Progenitor cell of endocrine pancreas (in vitro differentiated cells): Measurements from ENCODE around the gene HPCA. TPM values are rescaled to one million over a fixed set of nuclear protein-coding genes. Genes with fewer than 3 reads are reported as not detected.

Experiments
- DNase-seq: peaks from one replicate; pipeline ENCODE4 v3.0.0; 2021; ENCODE audit warnings: low spot score; ENCODE audit not compliant: unreplicated experiment
- H3K27ac Mint-ChIP-seq: 2 replicates; pipeline ENCODE4 v1.8.0; 2021; ENCODE audit warnings: mild to moderate bottlenecking, moderate library complexity, mixed read lengths
- H3K27me3 Mint-ChIP-seq: 2 replicates; pipeline ENCODE4 v1.8.0; 2021; ENCODE audit warnings: mixed read lengths
- H3K36me3 Mint-ChIP-seq: 2 replicates; pipeline ENCODE4 v1.8.0; 2022; ENCODE audit warnings: mixed read lengths; ENCODE audit not compliant: insufficient read depth
- H3K4me1 Mint-ChIP-seq: 2 replicates; pipeline ENCODE4 v1.8.0; 2021; ENCODE audit warnings: low read depth, mixed read lengths
- H3K4me3 Mint-ChIP-seq: 2 replicates; pipeline ENCODE4 v1.8.0; 2021; ENCODE audit warnings: low read depth, mild to moderate bottlenecking, moderate library complexity, mixed read lengths
- H3K9me3 Mint-ChIP-seq: 2 replicates; pipeline ENCODE4 v1.8.0; 2021; ENCODE audit warnings: low read depth, mixed read lengths
- CTCF ChIP-seq: fragments of 200-600 bp; sonication (generic); IDR thresholded peaks from one replicate; pipeline ENCODE4 v1.5.0; 2021; ENCODE audit warnings: antibody characterized with exemption, mild to moderate bottlenecking; ENCODE audit not compliant: unreplicated experiment
- total RNA-seq: library from RNA; stranded (reverse); gene quantifications from 2 replicates; pipeline ENCODE4 v1.2.1, GENCODE V29; 2021

HPCA gene
- total RNA-seq, 1 donor from 2014 or later = 0.96 TPM

GRCh38 chr1:32859915-32860314 is 26.4 kb upstream of the HPCA start:
- peaks cover 5% of the 10 kb centered on the region for H3K4me1 Mint-ChIP-seq
- no peaks in the 10 kb centered on the region for H3K27me3 Mint-ChIP-seq
- no peaks in the 10 kb centered on the region for H3K9me3 Mint-ChIP-seq
- H3K27ac Mint-ChIP-seq = no peak overlapping the region
- peaks cover 14% of the 10 kb centered on the region for H3K36me3 Mint-ChIP-seq
- TF ChIP-seq CTCF = no peak
- no peak for DNase-seq
- H3K4me3 Mint-ChIP-seq = no peak overlapping the region

- Mint-ChIP-seq H3K4me1 (no peaks in the 10 kb centered on the region), H3K9me3 (no peaks in the 10 kb centered on the region), H3K4me3 (no peak overlapping the region), H3K36me3 (peaks cover 14% of the 10 kb centered on the region), H3K27ac (no peak overlapping the region), H3K27me3 (no peaks in the 10 kb centered on the region)
- no peak for TF ChIP-seq CTCF
- no peak for DNase-seq
Measured at GRCh38 chr1:32860566-32860965, 25.7 kb upstream of the HPCA start.

GRCh38 chr1:32861904-32862695 is 24.2 kb upstream of the HPCA start:
- Mint-ChIP-seq H3K27me3 (peaks cover 3% of the 10 kb centered on the region), H3K4me3 (no peak overlapping the region), H3K27ac (no peak overlapping the region), H3K36me3 (peaks cover 11% of the 10 kb centered on the region), H3K9me3 (no peaks in the 10 kb centered on the region), H3K4me1 (no peaks in the 10 kb centered on the region)
- DNase-seq = no peak
- TF ChIP-seq CTCF = no peak

GRCh38 chr1:32863218-32863880 is 22.9 kb upstream of the HPCA start:
- H3K36me3 Mint-ChIP-seq = peaks cover 12% of the 10 kb centered on the region
- no peak for DNase-seq
- H3K27me3 Mint-ChIP-seq = peaks cover 7% of the 10 kb centered on the region
- no peaks in the 10 kb centered on the region for H3K9me3 Mint-ChIP-seq
- TF ChIP-seq CTCF = no peak
- H3K4me1 Mint-ChIP-seq = no peaks in the 10 kb centered on the region
- no peak overlapping the region for H3K27ac Mint-ChIP-seq
- no peak overlapping the region for H3K4me3 Mint-ChIP-seq

GRCh38 chr1:32863881-32864245 is 22.4 kb upstream of the HPCA start:
- H3K27ac Mint-ChIP-seq = no peak overlapping the region
- TF ChIP-seq CTCF = no peak
- no peaks in the 10 kb centered on the region for H3K4me1 Mint-ChIP-seq
- H3K36me3 Mint-ChIP-seq = peaks cover 13% of the 10 kb centered on the region
- peaks cover 12% of the 10 kb centered on the region for H3K27me3 Mint-ChIP-seq
- no peak overlapping the region for H3K4me3 Mint-ChIP-seq
- DNase-seq = no peak
- H3K9me3 Mint-ChIP-seq = no peaks in the 10 kb centered on the region
